GM21528 (cell line): ENCODE results near the gene MAP3K21.

Experiments used
- ATAC-seq: cut with Tn5 transposase; IDR thresholded peaks from one replicate; pipeline ENCODE4 v1.9.1; 2021; ENCODE audit warnings: mild to moderate bottlenecking, moderate library complexity; ENCODE audit not compliant: unreplicated experiment, low FRiP score

The MAP3K21 gene

DNA sequence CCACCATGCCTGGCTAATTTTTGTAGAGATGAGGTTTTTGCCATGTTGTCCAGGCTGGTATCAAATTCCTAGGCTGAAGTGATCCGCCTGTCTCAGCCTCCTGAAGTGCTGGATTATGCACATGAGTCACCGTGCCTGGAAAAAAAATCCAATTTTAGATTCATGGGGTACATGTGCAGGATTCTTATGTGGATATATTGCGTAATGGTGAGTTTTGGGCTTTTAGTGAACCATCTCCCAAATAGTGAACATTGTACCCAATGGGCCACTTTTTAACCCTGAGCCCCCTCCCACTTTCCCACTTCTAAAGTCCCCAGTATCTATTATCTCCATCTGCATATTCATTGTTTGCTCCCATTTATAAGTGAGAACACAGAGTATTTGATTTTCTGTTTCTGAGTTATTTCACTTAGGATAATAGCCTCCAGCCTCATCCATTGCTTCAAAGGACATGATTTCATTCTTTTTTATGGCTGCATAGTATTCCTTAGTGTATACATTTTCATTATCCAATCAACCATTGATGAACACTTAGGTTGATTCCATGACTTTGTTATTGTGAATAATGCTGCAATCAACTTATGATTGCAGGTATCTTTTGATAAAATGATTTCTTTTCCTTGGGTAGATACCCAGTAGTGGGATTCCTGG is 104.4 kb downstream of the MAP3K21 start:
- ATAC-seq = no peak

DNA sequence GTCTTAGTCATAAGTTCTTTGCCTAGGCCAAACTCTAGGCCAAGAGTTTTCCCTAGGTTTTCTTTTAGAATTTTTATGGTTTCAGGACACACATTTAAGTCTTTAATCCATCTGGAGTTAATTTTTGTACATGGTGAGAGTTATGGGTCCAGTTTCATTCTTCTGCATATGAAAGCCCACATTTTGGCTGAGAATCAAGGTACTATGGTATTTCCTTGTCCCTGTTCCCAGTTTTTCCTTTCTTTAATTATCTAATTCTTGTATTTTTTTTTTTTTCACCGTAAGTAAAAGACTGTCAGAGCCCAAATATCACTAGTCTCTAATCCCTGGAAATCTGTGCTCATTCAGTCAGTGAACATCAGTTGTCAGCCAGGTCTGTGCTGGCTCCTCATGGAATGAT is 105.4 kb downstream of the MAP3K21 start:
- no peak for ATAC-seq

DNA sequence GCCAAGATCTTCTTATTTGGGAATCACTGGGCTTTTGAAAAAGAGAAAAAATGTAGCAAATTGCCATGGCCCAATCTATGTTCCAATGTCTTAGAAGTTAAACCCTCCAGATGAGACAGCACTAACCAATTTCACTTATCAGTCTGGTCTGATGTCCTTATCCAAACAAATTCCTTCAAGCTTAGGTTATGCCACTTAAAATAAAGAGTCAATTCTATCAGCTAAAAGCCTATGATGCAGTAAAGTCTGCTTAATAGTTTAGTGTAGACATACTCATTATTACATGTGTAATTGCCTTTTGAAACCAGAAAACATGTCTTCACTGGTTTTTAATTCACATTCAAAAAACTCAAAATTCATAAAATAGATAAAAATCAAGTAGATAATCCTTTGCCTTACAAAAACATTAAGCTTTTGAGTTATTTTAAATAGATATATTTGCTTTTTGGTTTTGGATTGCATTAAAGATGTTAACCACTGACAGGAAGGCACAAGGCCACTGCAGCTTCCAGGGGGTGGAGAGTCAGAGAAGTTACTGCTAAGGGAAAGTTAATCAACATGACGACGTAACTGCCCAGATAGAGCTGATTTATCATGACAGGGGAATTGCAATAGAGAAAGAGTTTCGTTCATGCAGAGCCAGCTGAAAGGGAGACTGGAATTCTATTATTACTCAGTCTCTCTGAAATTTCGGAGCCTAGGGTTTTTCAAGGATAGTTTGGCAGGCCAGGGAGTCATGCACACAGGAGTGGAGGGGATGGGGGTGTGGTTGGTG is 106.1 kb downstream of the MAP3K21 start:
- ATAC-seq = no peak
